Measurements from ENCODE around the gene NUP42.

Gene NUP42

GRCh38 chr7:23207021-23207420 is 25.2 kb downstream of the NUP42 start:
- TF ChIP-seq SIN3A (IDR thresholded peaks at IDR 0.05; ENCODE audit: borderline replicate concordance, insufficient read depth, low read length), result no peak
- TF ChIP-seq POLR2AphosphoS5 (IDR thresholded peaks at IDR 0.05; ENCODE audit: low read depth, low read length), result no peak
- TF ChIP-seq REST (IDR thresholded peaks at IDR 0.05; ENCODE audit: insufficient read depth in 1 of 2, low read depth in 2 of 2, low read length in 2 of 2), result no peak
- no peak for TF ChIP-seq TAF1 (IDR thresholded peaks at IDR 0.05; ENCODE audit: borderline replicate concordance, insufficient read depth, low read length)
- TF ChIP-seq FOXP2 (optimal IDR thresholded peaks at IDR 0.05; ENCODE audit: borderline replicate concordance, extremely low read depth, extremely low read length, insufficient read depth), result no peak

DNA sequence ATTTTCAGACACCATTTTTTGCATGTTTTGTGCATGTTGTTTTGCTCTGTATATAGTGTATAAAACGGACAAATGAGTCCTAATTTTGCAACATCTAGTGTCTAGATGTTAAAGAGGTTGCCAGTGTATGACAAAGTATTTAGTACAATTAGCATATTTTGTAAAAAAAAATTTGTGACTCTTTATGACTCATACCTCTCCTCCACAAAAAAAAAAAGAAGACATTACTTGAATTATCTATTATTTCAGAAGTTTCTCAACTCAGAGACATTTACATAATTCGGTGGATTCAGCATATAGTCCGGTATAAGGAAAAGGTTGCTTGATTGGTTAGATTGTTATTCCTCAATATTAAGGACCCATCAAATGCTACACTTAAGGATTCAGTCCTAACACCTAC is 26.0 kb downstream of the NUP42 start:
- TF ChIP-seq SIN3A (IDR thresholded peaks at IDR 0.05; ENCODE audit: borderline replicate concordance, insufficient read depth, low read length) (no peak), FOXP2 (optimal IDR thresholded peaks at IDR 0.05; ENCODE audit: borderline replicate concordance, extremely low read depth, extremely low read length, insufficient read depth) (no peak)

- TF ChIP-seq REST (IDR thresholded peaks at IDR 0.05; ENCODE audit: insufficient read depth in 1 of 2, low read depth in 2 of 2, low read length in 2 of 2), result no peak
- no peak for TF ChIP-seq SIN3A (IDR thresholded peaks at IDR 0.05; ENCODE audit: borderline replicate concordance, insufficient read depth, low read length)
- no peak for TF ChIP-seq TAF1 (IDR thresholded peaks at IDR 0.05; ENCODE audit: borderline replicate concordance, insufficient read depth, low read length)
- TF ChIP-seq FOXP2 (optimal IDR thresholded peaks at IDR 0.05; ENCODE audit: borderline replicate concordance, extremely low read depth, extremely low read length, insufficient read depth), result no peak
- TF ChIP-seq POLR2AphosphoS5 (IDR thresholded peaks at IDR 0.05; ENCODE audit: low read depth, low read length), result no peak
Observed at GRCh38 chr7:23208316-23208715, 26.5 kb downstream of the NUP42 start.

DNA sequence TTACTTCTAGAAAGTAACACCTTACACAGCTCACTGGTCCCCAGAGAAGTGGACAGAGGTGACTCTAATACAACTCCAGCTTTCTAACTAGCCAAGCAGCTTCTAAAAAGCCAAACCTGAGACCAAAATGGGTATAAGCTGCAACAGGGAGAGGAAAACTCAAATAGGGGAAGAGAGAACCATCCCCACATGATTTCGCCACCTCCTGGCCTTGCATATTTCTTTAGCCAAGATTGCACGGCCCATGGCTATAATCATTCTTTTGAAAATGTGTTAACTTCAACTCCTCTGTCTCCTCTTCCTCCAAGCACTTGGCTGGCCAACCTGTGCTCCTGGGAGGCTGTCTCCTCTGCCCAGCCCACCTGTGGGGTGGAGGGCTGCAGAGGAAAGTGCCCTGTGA is 28.7 kb downstream of the NUP42 start:
- TF ChIP-seq POLR2AphosphoS5 (IDR thresholded peaks at IDR 0.05; ENCODE audit: low read depth, low read length) (no peak), SIN3A (IDR thresholded peaks at IDR 0.05; ENCODE audit: borderline replicate concordance, insufficient read depth, low read length) (no peak)

DNA sequence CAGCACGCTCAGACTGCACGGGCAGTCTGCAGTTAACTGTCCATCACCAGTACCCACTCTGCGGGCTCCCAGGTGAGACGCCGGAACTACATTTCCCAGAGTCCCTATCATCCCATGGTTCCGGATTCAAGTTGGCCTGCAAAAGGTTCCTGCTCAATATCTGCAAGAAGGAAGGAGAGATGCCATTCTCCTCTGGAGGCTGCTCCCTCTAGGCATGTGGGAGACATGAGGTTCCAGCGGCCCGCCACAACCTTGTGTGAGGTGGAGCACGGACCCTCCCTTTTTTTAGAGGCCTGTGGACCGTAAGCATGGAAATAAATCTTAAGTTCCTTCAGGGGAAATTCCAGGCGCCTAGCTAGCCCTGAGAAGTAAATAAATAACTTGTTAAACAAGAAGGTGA is 29.7 kb downstream of the NUP42 start:
- TF ChIP-seq TAF1 (IDR thresholded peaks at IDR 0.05; ENCODE audit: borderline replicate concordance, insufficient read depth, low read length), result no peak
- no peak for TF ChIP-seq POLR2AphosphoS5 (IDR thresholded peaks at IDR 0.05; ENCODE audit: low read depth, low read length)
- no peak for TF ChIP-seq SIN3A (IDR thresholded peaks at IDR 0.05; ENCODE audit: borderline replicate concordance, insufficient read depth, low read length)
- no peak for TF ChIP-seq FOXP2 (optimal IDR thresholded peaks at IDR 0.05; ENCODE audit: borderline replicate concordance, extremely low read depth, extremely low read length, insufficient read depth)
- no peak for TF ChIP-seq REST (IDR thresholded peaks at IDR 0.05; ENCODE audit: insufficient read depth in 1 of 2, low read depth in 2 of 2, low read length in 2 of 2)

- TF ChIP-seq POLR2AphosphoS5 (IDR thresholded peaks at IDR 0.05; ENCODE audit: low read depth, low read length), result no peak
- TF ChIP-seq REST (IDR thresholded peaks at IDR 0.05; ENCODE audit: insufficient read depth in 1 of 2, low read depth in 2 of 2, low read length in 2 of 2), result no peak
- TF ChIP-seq TAF1 (IDR thresholded peaks at IDR 0.05; ENCODE audit: borderline replicate concordance, insufficient read depth, low read length), result no peak
- no peak for TF ChIP-seq SIN3A (IDR thresholded peaks at IDR 0.05; ENCODE audit: borderline replicate concordance, insufficient read depth, low read length)
- TF ChIP-seq FOXP2 (optimal IDR thresholded peaks at IDR 0.05; ENCODE audit: borderline replicate concordance, extremely low read depth, extremely low read length, insufficient read depth), result no peak
Observed at GRCh38 chr7:23212395-23212794, 30.5 kb downstream of the NUP42 start.
